Cortex of kidney (tissue), 1 donor: ENCODE measurements around the gene SGK1.
"Not testable (repeated sequence)": the region's sequence is repeated elsewhere in the genome, so short reads cannot be mapped to it uniquely, and the experiment has no call there.

Experiments
- DNase-seq: peaks from one replicate; lab custom pipeline; 2025; lab: John Stamatoyannopoulos, UW

Gene SGK1

DNA sequence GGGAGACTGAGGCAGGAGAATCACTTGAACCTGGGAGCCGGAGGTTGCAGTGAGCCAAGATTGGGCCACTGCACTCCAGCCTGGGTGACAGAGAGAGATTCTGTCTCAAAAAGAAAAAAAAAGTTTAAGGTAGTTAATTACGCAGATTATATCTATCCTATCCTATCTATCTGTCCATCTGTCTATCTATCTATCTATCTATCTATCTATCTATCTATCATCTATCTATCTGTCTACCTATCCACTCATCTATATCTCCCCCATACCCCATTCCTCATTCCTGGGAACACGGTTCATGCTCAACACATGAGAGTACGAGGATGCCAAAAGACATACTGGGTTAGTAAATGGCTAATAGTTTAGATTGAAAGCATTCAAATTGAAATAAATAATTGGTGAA lies 8.3 kb upstream of the SGK1 start:
- not testable (repeated sequence) for DNase-seq

- no peak for DNase-seq
Measured at GRCh38 chr6:134324766-134325165, 6.9 kb upstream of the SGK1 start.

GRCh38 chr6:134324141-134324540 lies 6.2 kb upstream of the SGK1 start:
- no peak for DNase-seq

DNA sequence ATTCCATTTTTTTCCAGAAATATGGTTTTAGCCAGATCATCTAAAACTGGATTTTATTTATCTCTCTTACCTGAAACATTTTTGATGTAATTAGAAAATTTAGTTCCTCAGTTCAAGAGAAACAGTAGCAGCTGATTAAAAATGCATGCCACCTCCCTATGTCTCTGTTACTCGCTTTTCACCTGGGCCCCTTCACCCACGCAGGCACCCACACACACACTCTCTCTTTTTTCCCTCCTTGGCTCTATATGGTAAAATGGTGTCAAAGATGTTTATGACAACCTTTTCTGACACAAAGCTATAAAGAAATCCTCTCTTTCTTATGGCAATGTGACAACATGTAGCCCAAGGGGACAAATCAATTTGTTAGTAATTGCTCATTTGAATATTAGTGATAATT lies 5.8 kb upstream of the SGK1 start:
- no peak for DNase-seq

- DNase-seq = no peak
Measured at GRCh38 chr6:134323294-134323693, 5.4 kb upstream of the SGK1 start.

DNA sequence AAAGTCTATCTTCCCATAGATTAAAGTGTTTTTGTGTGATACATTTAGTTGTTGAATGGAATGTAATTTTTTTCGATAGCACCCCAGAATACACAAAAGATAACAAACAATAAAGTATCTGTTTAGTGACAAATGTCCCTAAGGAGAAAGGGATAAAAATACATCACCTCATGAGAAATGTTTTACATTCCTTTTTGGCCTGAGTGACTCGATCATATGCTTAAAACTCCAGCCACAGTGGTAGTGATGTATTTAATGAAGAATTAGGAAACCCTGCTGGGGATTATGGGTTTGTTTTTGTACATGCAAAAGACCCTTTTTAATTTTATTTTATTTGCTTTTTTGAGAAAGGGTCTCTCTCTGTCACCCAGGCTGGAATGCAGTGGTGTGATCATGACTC lies 4.3 kb upstream of the SGK1 start:
- DNase-seq = no peak

DNA sequence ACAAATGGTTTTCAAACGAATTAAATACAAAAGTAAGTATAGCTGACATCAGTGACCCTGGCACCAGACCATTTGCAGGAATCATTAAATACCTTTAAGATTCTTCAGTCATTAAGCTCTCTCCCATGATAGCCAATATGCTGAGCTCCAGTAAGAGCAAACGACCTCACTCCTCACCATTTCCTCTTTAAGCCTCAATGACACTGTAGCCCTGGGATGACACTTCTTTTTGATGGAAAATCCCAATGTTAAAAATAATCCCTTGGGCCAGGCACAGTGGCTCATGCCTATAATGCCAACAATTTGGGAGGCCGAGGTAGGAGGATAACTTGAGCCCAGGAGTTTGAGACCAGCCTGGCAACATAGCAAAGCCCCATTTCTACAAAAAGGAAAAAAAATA lies 3.3 kb upstream of the SGK1 start:
- DNase-seq = no peak

- DNase-seq = not testable (repeated sequence)
Measured at GRCh38 chr6:134319686-134320085, 1.8 kb upstream of the SGK1 start.

DNA sequence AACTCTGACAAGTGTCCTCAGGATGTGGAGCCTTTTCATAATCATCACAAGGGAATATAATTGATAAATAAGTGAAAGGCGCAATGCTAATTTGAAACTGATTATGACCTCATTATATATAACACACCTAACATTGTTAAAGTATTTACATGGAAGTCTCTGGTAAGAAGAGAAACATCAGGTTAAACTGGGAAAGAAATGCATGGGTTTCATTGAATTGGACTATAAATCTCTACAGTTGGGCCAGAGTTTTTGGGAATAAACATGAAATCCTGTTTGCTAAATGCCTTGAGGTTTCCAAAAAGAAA lies 1.0 kb upstream of the SGK1 start:
- DNase-seq = no peak

DNA sequence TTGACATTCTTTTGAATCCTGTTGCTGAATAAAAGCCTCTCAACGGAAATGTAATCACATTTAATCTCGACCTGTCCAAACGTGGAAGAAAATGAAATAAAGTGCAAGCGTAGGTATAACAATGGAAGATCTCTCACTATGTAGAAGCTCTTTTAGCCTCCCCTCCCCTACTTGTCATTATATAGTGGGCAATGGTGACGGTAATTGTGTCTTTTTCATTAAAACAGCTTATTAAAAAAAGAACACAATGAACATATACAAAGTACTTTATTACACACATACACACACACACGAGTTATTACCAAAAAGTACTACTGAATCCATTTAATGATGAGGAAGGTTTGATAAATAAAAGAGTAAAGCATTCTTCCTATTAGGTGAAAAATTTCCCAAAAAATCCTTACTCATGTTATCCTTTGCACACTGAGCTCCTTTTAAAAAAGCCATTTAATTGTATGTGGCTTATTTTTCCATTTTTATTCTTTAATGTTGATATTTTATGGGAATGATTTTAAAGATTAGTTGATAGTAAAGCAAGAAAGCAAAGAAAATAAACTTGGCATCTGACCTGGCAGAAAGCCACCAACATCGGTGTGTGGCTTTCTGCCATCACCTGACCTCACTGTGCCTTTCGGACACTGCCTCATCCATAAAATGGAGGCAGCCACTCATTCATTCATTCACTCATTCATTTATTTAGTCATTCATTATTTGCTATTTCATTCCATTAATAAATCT lies 493 bp upstream of the SGK1 start:
- no peak for DNase-seq

DNA sequence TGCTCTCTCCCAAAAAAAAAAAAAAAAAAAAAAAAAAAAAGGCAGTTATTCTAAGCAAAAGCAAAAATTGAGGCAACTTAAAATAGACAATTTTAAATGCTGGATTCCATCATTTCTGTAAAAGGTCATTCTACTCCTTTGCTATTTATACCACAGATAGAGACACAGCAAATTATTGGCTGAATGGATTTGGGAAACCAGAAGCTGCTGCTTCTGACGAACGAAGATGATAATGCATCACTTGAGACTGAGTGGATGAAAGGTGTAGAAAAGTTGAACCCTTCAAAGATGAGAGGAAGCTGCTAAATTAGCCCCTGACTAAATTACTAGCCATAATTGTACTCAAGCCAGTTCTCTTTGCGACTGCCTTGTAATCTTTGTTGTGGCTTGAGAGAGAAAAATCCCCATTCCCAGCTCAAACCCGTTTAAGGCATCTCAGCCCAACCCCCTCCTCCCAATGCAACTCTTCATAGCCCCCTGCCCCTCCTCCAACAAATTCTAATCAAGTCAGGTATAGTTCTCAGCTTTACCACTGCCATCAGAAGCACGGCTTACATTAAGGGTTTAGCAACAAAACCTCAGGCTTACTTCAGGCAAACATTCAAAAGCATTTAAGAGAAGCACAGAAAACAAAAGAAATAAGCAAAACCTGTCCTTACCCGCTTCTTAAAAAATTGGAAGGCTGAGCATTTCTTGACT lies 1.0 kb downstream of the SGK1 start:
- no peak for DNase-seq

GRCh38 chr6:134315974-134316441 lies 1.9 kb downstream of the SGK1 start:
- no peak for DNase-seq

- DNase-seq = no peak
Measured at GRCh38 chr6:134315189-134315588, 2.7 kb downstream of the SGK1 start.

DNA sequence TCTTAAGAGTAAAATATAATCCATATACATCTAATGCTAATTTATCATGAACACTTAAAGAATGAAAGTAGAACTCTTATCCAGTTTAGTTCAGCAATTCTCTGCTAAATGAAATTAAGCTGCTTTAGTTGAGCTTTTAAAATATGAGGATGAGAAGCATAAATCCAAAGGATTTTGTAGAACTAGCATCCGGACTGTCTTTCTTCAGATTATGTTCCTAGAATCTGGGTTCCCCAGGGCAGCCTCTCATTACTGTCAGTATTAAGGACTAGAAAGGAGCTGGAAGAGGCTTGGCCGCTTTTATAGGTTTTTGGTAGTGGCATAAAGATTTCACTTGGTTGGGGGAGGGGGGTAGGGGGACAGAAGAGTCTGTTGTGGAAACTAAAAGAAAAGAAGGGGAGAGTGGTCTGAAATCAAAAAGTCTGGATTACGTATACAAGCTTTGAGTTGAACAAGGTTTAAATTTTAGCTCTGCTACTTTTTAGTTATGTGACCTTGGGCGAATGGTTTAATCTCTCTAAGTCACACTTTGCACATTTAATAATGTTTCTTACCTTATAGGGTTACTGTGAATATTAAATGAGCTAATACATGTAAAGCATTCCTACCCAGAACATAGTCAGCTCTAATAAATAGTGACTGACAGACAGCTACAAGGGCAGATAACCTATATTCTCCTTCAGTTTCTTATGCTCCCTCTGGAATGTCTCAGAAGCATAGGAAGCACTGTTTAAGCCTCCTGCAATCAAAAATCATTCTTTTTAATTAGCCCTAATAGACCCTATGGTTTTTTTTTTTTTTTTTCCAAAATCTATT lies 3.7 kb downstream of the SGK1 start:
- DNase-seq = no peak

DNA sequence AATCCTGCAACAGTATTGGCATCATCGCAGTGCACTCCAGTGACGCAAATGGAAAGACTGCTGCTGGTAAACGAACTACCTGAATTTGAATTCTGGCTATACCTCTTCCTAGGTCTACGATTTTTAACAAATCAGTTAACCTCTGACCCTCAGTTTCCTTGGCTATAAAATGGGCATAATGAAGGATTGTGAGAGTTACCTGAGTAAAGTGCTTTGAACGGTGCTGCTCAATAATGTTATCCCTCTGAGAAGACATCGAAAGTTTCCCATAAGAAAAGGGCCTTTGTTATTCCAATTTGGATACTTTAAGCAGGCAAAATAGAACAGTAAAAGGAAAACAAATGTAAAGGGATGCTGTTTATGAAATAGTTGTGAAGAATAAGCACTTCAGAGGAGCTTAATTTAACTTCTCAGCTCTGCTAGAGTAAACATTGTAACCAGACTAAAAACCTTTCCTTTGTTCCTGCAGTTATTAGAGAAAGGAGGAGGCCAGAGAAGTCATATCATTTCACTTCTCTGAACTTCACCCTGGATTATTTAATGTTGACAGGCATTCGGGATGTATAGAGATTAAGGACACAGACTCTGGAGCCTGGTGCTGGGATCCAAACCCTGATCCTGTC lies 5.8 kb downstream of the SGK1 start:
- DNase-seq = no peak

DNA sequence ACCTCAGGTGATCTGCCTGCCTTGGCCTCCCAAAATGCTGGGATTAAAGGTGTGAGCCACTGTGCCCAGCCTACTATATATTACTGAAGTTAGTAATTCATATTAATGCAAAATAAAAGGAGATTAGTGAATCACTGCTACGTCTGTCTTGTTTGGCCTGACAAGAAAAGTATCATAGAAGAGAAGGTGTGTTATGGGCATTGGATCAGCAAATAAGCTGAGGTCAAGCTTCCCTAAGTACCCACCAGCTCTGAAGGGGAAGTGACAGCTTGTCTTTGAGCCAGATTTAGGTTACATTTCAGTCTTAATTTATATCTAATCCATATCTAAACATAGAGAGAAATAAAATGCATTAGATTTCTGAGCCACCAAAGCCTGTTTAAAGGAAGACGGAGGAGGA lies 7.1 kb downstream of the SGK1 start:
- DNase-seq = no peak

DNA sequence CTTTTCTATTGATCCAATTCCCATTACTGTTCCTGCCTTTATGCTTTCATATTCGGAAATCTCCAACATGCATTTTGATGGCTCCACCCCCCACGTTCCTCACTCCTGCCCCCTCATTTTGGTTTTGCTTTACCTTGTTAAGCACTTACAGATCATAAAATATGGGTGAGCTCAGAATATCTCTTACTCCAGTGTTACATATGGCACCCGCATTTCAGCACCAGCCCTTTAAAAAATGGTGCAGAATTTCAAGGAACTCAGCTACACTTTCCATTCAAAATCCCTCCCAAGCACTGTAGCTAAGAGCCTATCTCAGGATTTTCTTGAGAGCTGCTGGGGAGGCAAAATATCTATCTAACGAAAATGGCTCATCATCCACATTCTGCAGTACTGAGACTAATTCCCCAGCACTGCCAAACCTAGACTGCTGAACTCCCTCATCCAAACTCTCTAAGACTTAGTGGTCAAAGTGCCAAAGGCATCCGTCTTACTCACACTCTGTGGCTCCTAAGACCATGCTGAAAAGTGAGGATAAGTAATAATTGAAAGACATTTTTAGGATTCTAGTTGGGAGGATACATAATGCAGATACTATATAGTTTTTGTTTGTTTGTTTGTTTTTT lies 7.8 kb downstream of the SGK1 start:
- DNase-seq = no peak

- no peak for DNase-seq
Measured at GRCh38 chr6:134309227-134309626, 8.7 kb downstream of the SGK1 start.

- no peak for DNase-seq
Measured at GRCh38 chr6:134308800-134309199, 9.1 kb downstream of the SGK1 start.

GRCh38 chr6:134307870-134308269 lies 10.0 kb downstream of the SGK1 start:
- DNase-seq = no peak

GRCh38 chr6:134307075-134307474 lies 10.8 kb downstream of the SGK1 start:
- DNase-seq = no peak

DNA sequence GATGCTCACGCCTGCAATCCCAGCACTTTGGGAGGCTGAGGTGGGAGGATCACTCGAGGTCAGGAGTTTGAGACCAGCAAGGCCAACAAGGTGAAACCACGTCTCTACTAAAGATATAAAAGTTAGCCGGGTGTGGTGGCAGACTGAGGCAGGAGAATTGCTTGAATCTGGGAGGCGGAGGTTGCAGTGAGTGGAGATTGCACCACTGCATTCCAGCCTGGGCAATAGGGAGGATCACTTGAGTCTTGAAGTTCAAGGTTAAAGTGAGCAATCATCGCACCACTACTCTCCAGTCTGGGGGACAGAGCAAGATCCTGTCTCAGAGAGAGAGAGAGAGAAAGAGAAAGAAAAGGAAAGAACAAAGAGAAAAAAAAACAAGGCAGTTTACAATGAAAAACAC lies 13.5 kb downstream of the SGK1 start:
- not testable (repeated sequence) for DNase-seq
